Aorta (tissue), 5 donors: ENCODE results near the gene XKR3. TPM values are rescaled to one million over a fixed set of nuclear protein-coding genes. Genes with fewer than 3 reads are reported as not detected.

Experiments
- ATAC-seq: fragments of 200-7000 bp; cut with Tn5 transposase; one replicate; pipeline ENCODE4 v1.9.1; 2022; ENCODE audit warnings: moderate library complexity; ENCODE audit not compliant: low FRiP score
- DNase-seq, 2 donors: peaks; one replicate each; pipeline ENCODE4 v3.0.0-alpha.2; 2020
- H3K27ac ChIP-seq, 2 donors: one replicate each; pipeline ENCODE4 v1.5.1; 2013; ENCODE audit warnings: low read length in 2 of 2, mild to moderate bottlenecking in 2 of 2, moderate library complexity in 2 of 2, control low read depth in 1 of 2, inconsistent platforms in 1 of 2, low read depth in 1 of 2
- H3K27me3 ChIP-seq, 2 donors: one replicate each; pipeline ENCODE4 v1.6.1; 2013; ENCODE audit warnings: control low read depth in 1 of 2, low read length in 1 of 2, mild to moderate bottlenecking in 1 of 2, moderate library complexity in 1 of 2; ENCODE audit not compliant: insufficient read depth in 2 of 2, control insufficient read depth in 1 of 2
- H3K36me3 ChIP-seq, 2 donors: one replicate each; pipeline ENCODE4 v1.6.1; 2013; ENCODE audit warnings: control low read depth in 1 of 2, low read length in 1 of 2, mild to moderate bottlenecking in 1 of 2; ENCODE audit not compliant: insufficient read depth in 2 of 2, control insufficient read depth in 1 of 2
- H3K4me1 ChIP-seq, 2 donors: one replicate each; pipeline ENCODE4 v1.6.1; 2013; ENCODE audit warnings: low read length in 2 of 2, control low read depth in 1 of 2, mild to moderate bottlenecking in 1 of 2, moderate library complexity in 1 of 2; ENCODE audit not compliant: insufficient read depth in 2 of 2, control insufficient read depth in 1 of 2
- H3K4me3 ChIP-seq, 2 donors: one replicate each; pipeline ENCODE4 v1.5.1; 2013; ENCODE audit warnings: low read length in 2 of 2, control low read depth in 1 of 2, mild to moderate bottlenecking in 1 of 2
- H3K9me3 ChIP-seq: one replicate; pipeline ENCODE4 v1.6.1; 2013; ENCODE audit warnings: mild to moderate bottlenecking, low read length; ENCODE audit not compliant: control insufficient read depth
- WGBS, 2 donors: extraction: QIAGEN DNeasy Blood & Tissue Kit; methylation state at CpG; one replicate each; pipeline ENCODE4 v1.1.7; 2013; 5-methylcytosine and 5-hydroxymethylcytosine counted together
- intact Hi-C, 2 donors: fragments of 100-400 bp; cut with DNase I; formaldehyde crosslinking; loops; one replicate each; pipeline versions ENCODE4 v1.14.2 to v1.15.0; 2022
- polyA plus RNA-seq, 2 donors: library from polyadenylated mRNA; stranded (reverse); fragments of 200-250 nt; gene quantifications; one replicate each; pipeline ENCODE4 v1.2.3, GENCODE V29; 2013
- total RNA-seq, 2 donors: library from RNA; stranded (reverse); fragmentation: NEBNext Ultra II Directional; extraction: Animal tissue kit (Norgen Biotek cat#: 25700); gene quantifications; one replicate each; pipeline ENCODE4 v1.2.1, GENCODE V29; 2021
- donor health status: healthy with polysubstance abuse.
- donor health status: Bipolar disorder and iron deficiency.
- donor health status: DM: no; HTN: no; CAD: no.
- donor health status: DM: no; HTN: no; CAD: no.
- donor health status: DM: yes; HTN: yes; CAD: no.

The XKR3 gene
- total and polyA plus RNA-seq, 4 donors: not detected

GRCh38 chr22:16845465-16845864, 20.3 kb upstream of the XKR3 start:
- H3K27me3 ChIP-seq: no peaks in the 10 kb centered on the region
- H3K36me3 ChIP-seq: no peaks in the 10 kb centered on the region
- WGBS, 2 donors: 80 to 84% methylated on average over 7 of the region's 7 CpGs
- intact Hi-C loops: no loop called here
- no peak overlapping the region for H3K27ac ChIP-seq
- H3K4me3 ChIP-seq: no peak overlapping the region
- ATAC-seq (peak; percentile 38), DNase-seq (no peak)
- no peaks in the 10 kb centered on the region for H3K9me3 ChIP-seq
- H3K4me1 ChIP-seq: no peaks in the 10 kb centered on the region

DNA sequence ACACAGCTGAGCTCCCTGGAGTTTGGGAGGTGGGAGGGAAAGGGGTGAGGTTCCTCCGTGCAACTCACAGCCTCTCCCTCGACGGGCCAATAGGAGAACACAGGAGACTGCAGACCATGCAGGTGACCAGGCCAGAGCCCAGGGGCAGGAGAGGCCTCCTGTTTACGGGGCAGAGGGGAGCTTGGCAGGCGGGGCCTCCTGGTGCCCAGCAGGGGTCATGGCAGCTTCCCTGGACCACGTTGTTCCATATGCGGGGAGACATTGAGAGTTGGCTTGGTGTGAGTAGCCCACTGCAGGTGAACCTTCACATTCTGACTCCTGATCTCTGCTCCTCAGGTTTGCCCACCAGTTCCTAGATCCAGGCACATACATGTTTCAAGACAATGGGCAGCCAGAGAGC, 19.3 kb upstream of the XKR3 start:
- H3K36me3 ChIP-seq: no peaks in the 10 kb centered on the region
- H3K4me3 ChIP-seq: no peak overlapping the region
- H3K27me3 ChIP-seq: no peaks in the 10 kb centered on the region
- no peak for ATAC-seq
- WGBS, 2 donors: 76 to 79% methylated on average over 7 of the region's 7 CpGs
- intact Hi-C loops: no loop called here
- no peak for DNase-seq
- H3K9me3 ChIP-seq: no peaks in the 10 kb centered on the region
- no peaks in the 10 kb centered on the region for H3K4me1 ChIP-seq
- H3K27ac ChIP-seq: no peak overlapping the region

DNA sequence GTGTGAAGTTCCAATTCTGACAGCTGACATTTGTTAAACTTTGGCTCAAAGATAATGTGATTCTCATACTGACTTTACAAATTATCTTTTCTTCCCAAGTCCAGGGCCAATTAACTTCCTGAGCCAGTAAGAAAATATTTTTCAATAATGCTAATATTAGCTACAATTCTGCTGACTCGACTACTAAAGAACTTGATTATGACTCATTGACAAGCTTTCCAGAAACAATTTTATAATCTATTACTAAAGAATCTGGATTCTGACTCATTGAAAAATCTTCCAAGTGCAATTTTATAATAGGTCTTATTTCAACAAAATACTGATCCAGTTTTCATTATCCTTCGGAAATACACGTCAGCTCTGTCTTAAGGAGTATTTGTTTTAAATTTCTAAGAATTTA, 12.9 kb upstream of the XKR3 start:
- no peaks in the 10 kb centered on the region for H3K9me3 ChIP-seq
- intact Hi-C loops: loop anchor here in 1 of 2 donors (10.0 kb wide), 1 partner anchor 63 kb away; no protein-coding TSS in a partner anchor
- ATAC-seq: no peak
- no peak overlapping the region for H3K4me3 ChIP-seq
- H3K4me1 ChIP-seq: no peaks in the 10 kb centered on the region
- no peak overlapping the region for H3K27ac ChIP-seq
- H3K36me3 ChIP-seq: no peaks in the 10 kb centered on the region
- WGBS, 2 donors: 18 to 22% methylated on average over 3 of the region's 3 CpGs
- no peak for DNase-seq
- no peaks in the 10 kb centered on the region for H3K27me3 ChIP-seq

DNA sequence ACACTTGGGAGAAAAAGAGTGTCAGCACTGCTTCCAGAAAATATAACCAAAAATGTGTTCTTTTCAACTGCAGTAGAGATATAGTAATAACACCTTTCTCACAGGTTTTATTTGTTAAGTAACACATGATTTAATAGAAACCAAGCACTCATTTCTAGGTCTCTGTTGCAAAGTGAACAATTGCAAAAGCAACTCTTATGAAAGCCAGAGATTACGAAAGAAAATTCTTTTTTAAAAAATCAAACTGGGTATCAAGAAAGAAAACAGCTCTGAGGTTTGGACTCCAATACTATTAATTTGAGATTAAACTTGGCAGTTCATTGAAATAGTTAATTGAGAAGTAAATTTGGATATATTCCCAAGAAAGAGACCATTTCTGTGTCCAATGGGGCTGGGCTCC, 9.8 kb upstream of the XKR3 start:
- WGBS, 2 donors: 71 to 75% methylated on average over 1 of the region's 1 CpG
- intact Hi-C loops: loop anchor here in 1 of 2 donors (10.0 kb wide), 1 partner anchor 60 kb away; no protein-coding TSS in a partner anchor
- Histone ChIP-seq H3K27ac (no peak overlapping the region), H3K4me1 (no peaks in the 10 kb centered on the region), H3K27me3 (no peaks in the 10 kb centered on the region), H3K36me3 (no peaks in the 10 kb centered on the region), H3K4me3 (no peak overlapping the region), H3K9me3 (no peaks in the 10 kb centered on the region)
- ATAC-seq: no peak
- DNase-seq: no peak

DNA sequence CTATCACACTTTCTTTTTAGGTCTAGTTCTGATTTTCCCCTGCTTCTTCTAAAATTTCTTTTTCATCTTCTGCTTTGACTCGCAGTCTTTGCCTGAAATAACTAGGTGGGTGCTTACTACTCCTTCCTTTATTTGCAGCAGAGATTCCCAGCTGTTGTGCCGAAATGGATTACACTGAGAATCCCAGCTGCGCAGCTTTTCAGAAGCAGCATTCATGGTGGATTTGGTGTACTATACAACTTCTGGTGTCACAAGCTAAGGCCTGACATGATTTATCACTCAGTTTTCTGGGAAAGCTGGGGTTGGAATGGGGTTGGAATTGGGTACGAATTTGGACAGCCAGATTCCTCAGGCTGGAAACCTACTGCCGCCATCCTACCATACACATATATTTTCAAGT, 6.0 kb upstream of the XKR3 start:
- no peak for ATAC-seq
- no peak for DNase-seq
- H3K9me3 ChIP-seq: no peaks in the 10 kb centered on the region
- 83 to 85% methylated on average over 5 of the region's 5 CpGs for WGBS, 2 donors
- H3K4me1 ChIP-seq: no peaks in the 10 kb centered on the region
- H3K36me3 ChIP-seq: no peaks in the 10 kb centered on the region
- no peak overlapping the region for H3K4me3 ChIP-seq
- no peaks in the 10 kb centered on the region for H3K27me3 ChIP-seq
- intact Hi-C loops: loop anchor here in 1 of 2 donors (10.0 kb wide), 1 partner anchor 56 kb away; no protein-coding TSS in a partner anchor
- no peak overlapping the region for H3K27ac ChIP-seq

DNA sequence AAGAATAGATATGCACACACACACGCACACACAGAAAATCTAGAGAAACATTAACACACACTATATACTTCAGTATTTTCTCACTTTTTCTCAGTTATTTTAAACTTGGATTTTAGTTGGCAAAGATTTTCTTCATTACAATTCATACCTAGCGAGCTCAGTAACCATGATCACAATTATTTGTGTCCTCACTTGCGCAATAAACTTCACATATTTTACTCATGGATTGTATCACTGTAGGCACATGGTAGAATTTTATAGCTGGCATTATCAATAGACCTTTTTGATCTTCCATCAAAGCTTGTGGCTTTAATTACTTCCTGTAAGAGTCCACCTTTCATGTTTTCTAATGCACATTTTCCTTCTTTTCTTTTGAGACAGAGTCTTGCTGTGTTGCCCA, 4.8 kb upstream of the XKR3 start:
- H3K4me1 ChIP-seq: no peaks in the 10 kb centered on the region
- no peaks in the 10 kb centered on the region for H3K36me3 ChIP-seq
- H3K27ac ChIP-seq: no peak overlapping the region
- H3K4me3 ChIP-seq: no peak overlapping the region
- no peaks in the 10 kb centered on the region for H3K9me3 ChIP-seq
- intact Hi-C loops: loop anchor here in 1 of 2 donors (10.0 kb wide), 1 partner anchor 55 kb away; no protein-coding TSS in a partner anchor
- DNase-seq (no peak), ATAC-seq (no peak)
- H3K27me3 ChIP-seq: no peaks in the 10 kb centered on the region
- WGBS, 2 donors: 87% methylated on average over 3 of the region's 3 CpGs

- Histone ChIP-seq H3K9me3 (no peaks in the 10 kb centered on the region), H3K27me3 (no peaks in the 10 kb centered on the region), H3K4me1 (peaks cover 0 to 3% of the 10 kb centered on the region in 2 donors), H3K4me3 (no peak overlapping the region), H3K27ac (no peak overlapping the region), H3K36me3 (no peaks in the 10 kb centered on the region)
- 69 to 72% methylated on average over 4 of the region's 4 CpGs for WGBS, 2 donors
- ATAC-seq (no peak), DNase-seq (no peak)
- intact Hi-C loops: no loop called here
Measured at GRCh38 chr22:16828876-16829275, 3.7 kb upstream of the XKR3 start.

GRCh38 chr22:16827506-16827905, 2.3 kb upstream of the XKR3 start:
- Histone ChIP-seq H3K9me3 (no peaks in the 10 kb centered on the region), H3K4me1 (peaks cover 0 to 3% of the 10 kb centered on the region in 2 donors), H3K27me3 (no peaks in the 10 kb centered on the region), H3K36me3 (no peaks in the 10 kb centered on the region), H3K4me3 (no peak overlapping the region), H3K27ac (no peak overlapping the region)
- DNase-seq (no peak), ATAC-seq (no peak)
- intact Hi-C loops: no loop called here
- 74 to 87% methylated on average over 1 of the region's 1 CpG for WGBS, 2 donors

- DNase-seq (no peak), ATAC-seq (peak; percentile 80)
- no peak overlapping the region for H3K27ac ChIP-seq
- no peaks in the 10 kb centered on the region for H3K9me3 ChIP-seq
- no peak overlapping the region for H3K4me3 ChIP-seq
- no peaks in the 10 kb centered on the region for H3K36me3 ChIP-seq
- H3K27me3 ChIP-seq: no peaks in the 10 kb centered on the region
- H3K4me1 ChIP-seq: no peaks in the 10 kb centered on the region
- intact Hi-C loops: no loop called here
Measured at GRCh38 chr22:16819249-16819648, 6.0 kb downstream of the XKR3 start.
